IMR-90 (cell line): ENCODE measurements around the gene KCNQ5. TPM values are rescaled to one million over a fixed set of nuclear protein-coding genes. Genes with fewer than 3 reads are reported as not detected.

Experiments
- ATAC-seq: fragments of 200-7000 bp; cut with Tn5 transposase; 2 replicates; pipeline ENCODE4 v1.9.1; 2020; ENCODE audit warnings: low read depth, mild to moderate bottlenecking, moderate library complexity
- BruUV-seq: library from RNA; stranded (reverse); fragments of 400-500 nt; replicated peaks from 2 replicates; lab custom pipeline; 2021; lab: Mats Ljungman, UMichigan
- CTCF ChIA-PET: fragments of 300-600 bp; formaldehyde crosslinking; extraction: SDS; loops from one replicate; lab custom pipeline; 2021; ENCODE audit warnings: antibody characterized with exemption; lab: Yijun Ruan, JAX
- POLR2A ChIA-PET: fragments of 300-600 bp; sonication (Branson Sonifier 250); formaldehyde crosslinking; loops from one replicate; lab custom pipeline; 2022; ENCODE audit warnings: antibody characterized with exemption; ENCODE audit not compliant: unreplicated experiment; lab: Charles Lee
- DNase-seq: peaks from one replicate; pipeline ENCODE4 v3.0.0; 2013
- H2AFZ ChIP-seq: replicated peaks from 2 replicates; pipeline ENCODE3; 2013; ENCODE audit warnings: low read length, mild to moderate bottlenecking; ENCODE audit not compliant: poor library complexity
- H2AK5ac ChIP-seq: 2 replicates; pipeline ENCODE4 v1.6.1; 2013; ENCODE audit warnings: low read depth, low read length, inconsistent platforms
- H2AK9ac ChIP-seq: replicated peaks from 2 replicates; pipeline ENCODE3; 2013; ENCODE audit warnings: mild to moderate bottlenecking, low read depth, low read length, moderate library complexity; ENCODE audit not compliant: poor library complexity
- H2BK120ac ChIP-seq: 2 replicates; pipeline ENCODE4 v1.6.1; 2013; ENCODE audit warnings: low read depth, low read length, inconsistent platforms
- H2BK15ac ChIP-seq: 3 replicates; pipeline ENCODE4 v1.6.1; 2013; ENCODE audit warnings: low read depth, low read length, inconsistent platforms
- H2BK20ac ChIP-seq: 2 replicates; pipeline ENCODE4 v1.6.1; 2013; ENCODE audit warnings: low read depth, mild to moderate bottlenecking, inconsistent platforms, low read length, moderate library complexity
- H2BK5ac ChIP-seq: 2 replicates; pipeline ENCODE4 v1.6.1; 2013; ENCODE audit warnings: mild to moderate bottlenecking, low read depth, low read length, inconsistent platforms; ENCODE audit not compliant: poor library complexity, severe bottlenecking
- H3K14ac ChIP-seq: replicated peaks from 2 replicates; pipeline ENCODE4 v1.6.1; 2013; ENCODE audit warnings: low read depth, low read length, inconsistent platforms
- H3K18ac ChIP-seq: 2 replicates; pipeline ENCODE4 v1.6.1; 2013; ENCODE audit warnings: low read depth, low read length, control low read depth
- H3K23ac ChIP-seq: 2 replicates; pipeline ENCODE4 v1.6.1; 2013; ENCODE audit warnings: low read depth, low read length, inconsistent platforms
- H3K27ac ChIP-seq: 2 replicates; pipeline ENCODE4 v1.5.1; 2013; ENCODE audit warnings: mild to moderate bottlenecking, control low read depth, low read length; ENCODE audit not compliant: insufficient read depth
- H3K27me3 ChIP-seq: 2 replicates; pipeline ENCODE4 v1.6.1; 2013; ENCODE audit warnings: low read length; ENCODE audit not compliant: control insufficient read depth, insufficient read depth
- H3K36me3 ChIP-seq: 2 replicates; pipeline ENCODE4 v1.6.1; 2013; ENCODE audit warnings: low read length, mixed read lengths; ENCODE audit not compliant: control insufficient read depth, insufficient read depth
- H3K4ac ChIP-seq: 2 replicates; pipeline ENCODE4 v1.6.1; 2013; ENCODE audit warnings: low read depth, low read length, inconsistent platforms
- H3K4me1 ChIP-seq: 2 replicates; pipeline ENCODE4 v1.6.1; 2013; ENCODE audit warnings: low read length, mixed read lengths; ENCODE audit not compliant: control insufficient read depth, insufficient read depth
- H3K4me2 ChIP-seq: 2 replicates; pipeline ENCODE4 v1.6.1; 2013; ENCODE audit warnings: low read depth, mild to moderate bottlenecking, control low read depth, low read length, moderate library complexity
- H3K4me3 ChIP-seq: 2 replicates; pipeline ENCODE4 v1.5.1; 2013; ENCODE audit warnings: low read depth, mild to moderate bottlenecking, control low read depth, low read length, moderate library complexity; ENCODE audit not compliant: insufficient read depth
- H3K56ac ChIP-seq: 2 replicates; pipeline ENCODE4 v1.6.1; 2013; ENCODE audit warnings: low read length, inconsistent platforms; ENCODE audit not compliant: insufficient read depth; ENCODE audit errors: extremely low read depth
- H3K79me1 ChIP-seq, 2 experiments: 2 replicates each; pipeline ENCODE4 v1.6.1; 2013; ENCODE audit warnings: low read length in 2 of 2, inconsistent platforms in 1 of 2, low read depth in 1 of 2
- H3K9ac ChIP-seq: 2 replicates; pipeline ENCODE4 v1.6.1; 2013; ENCODE audit warnings: low read depth, low read length, control low read depth
- H3K9me1 ChIP-seq: 2 replicates; pipeline ENCODE4 v1.6.1; 2013; ENCODE audit warnings: low read length, inconsistent platforms; ENCODE audit not compliant: insufficient read depth
- H3K9me3 ChIP-seq: 2 replicates; pipeline ENCODE4 v1.6.1; 2013; ENCODE audit warnings: low read length; ENCODE audit not compliant: control insufficient read depth, insufficient read depth
- H4K20me1 ChIP-seq: 2 replicates; pipeline ENCODE4 v1.6.1; 2013; ENCODE audit warnings: low read length, inconsistent platforms; ENCODE audit not compliant: insufficient read depth
- H4K5ac ChIP-seq: 2 replicates; pipeline ENCODE4 v1.6.1; 2013; ENCODE audit warnings: mild to moderate bottlenecking, low read depth, low read length, control low read depth
- H4K8ac ChIP-seq, 2 experiments: 2 replicates each; pipeline ENCODE4 v1.6.1; 2013; ENCODE audit warnings: low read depth in 2 of 2, low read length in 2 of 2, control low read depth in 1 of 2, inconsistent platforms in 1 of 2
- H4K91ac ChIP-seq: 2 replicates; pipeline ENCODE4 v1.6.1; 2013; ENCODE audit warnings: low read depth, low read length, inconsistent platforms; ENCODE audit not compliant: insufficient read depth
- BHLHE40 ChIP-seq: fragments of 150-350 bp; IDR thresholded peaks from 2 replicates; pipeline ENCODE4 v1.6.1; 2016; ENCODE audit warnings: mild to moderate bottlenecking, low read depth, low read length
- CEBPB ChIP-seq: IDR thresholded peaks from 2 replicates; pipeline ENCODE4 v1.6.1; 2012; ENCODE audit warnings: low read depth, low read length, improper control_type of control experiment
- CTCF ChIP-seq: conservative IDR thresholded peaks from 2 replicates; pipeline ENCODE4 v1.5.1; 2012; ENCODE audit warnings: mild to moderate bottlenecking, low read depth, low read length, improper control_type of control experiment
- ELK1 ChIP-seq: fragments of 150-350 bp; IDR thresholded peaks from 2 replicates; pipeline ENCODE4 v1.6.1; 2016; ENCODE audit warnings: low read depth, mild to moderate bottlenecking, low read length, moderate library complexity, borderline replicate concordance
- FOS ChIP-seq: fragments of 150-350 bp; IDR thresholded peaks from 2 replicates; pipeline ENCODE4 v1.6.1; 2016; ENCODE audit warnings: low read depth, low read length
- MAZ ChIP-seq: IDR thresholded peaks from 2 replicates; pipeline ENCODE4 v1.6.1; 2012; ENCODE audit warnings: low read depth, mild to moderate bottlenecking, low read length, improper control_type of control experiment, moderate library complexity, borderline replicate concordance
- NFE2L2 ChIP-seq: fragments of 150-350 bp; IDR thresholded peaks from 2 replicates; pipeline ENCODE4 v1.6.1; 2016; ENCODE audit warnings: low read depth, mild to moderate bottlenecking, low read length
- POLR2A ChIP-seq: IDR thresholded peaks from 2 replicates; pipeline ENCODE4 v1.6.1; 2012; ENCODE audit warnings: mild to moderate bottlenecking, low read depth, low read length
- RCOR1 ChIP-seq: IDR thresholded peaks from 2 replicates; pipeline ENCODE4 v1.6.1; 2012; ENCODE audit warnings: mild to moderate bottlenecking, low read length, improper control_type of control experiment; ENCODE audit not compliant: insufficient replicate concordance
- RFX5 ChIP-seq: IDR thresholded peaks from 2 replicates; pipeline ENCODE4 v1.8.0; 2012; ENCODE audit warnings: low read depth, mild to moderate bottlenecking, low read length, moderate library complexity
- SMC3 ChIP-seq: fragments of 150-350 bp; IDR thresholded peaks from 2 replicates; pipeline ENCODE4 v1.6.1; 2016; ENCODE audit warnings: low read depth, mild to moderate bottlenecking, antibody characterized with exemption, low read length, moderate library complexity
- USF2 ChIP-seq: fragments of 150-350 bp; IDR thresholded peaks from 2 replicates; pipeline ENCODE4 v1.6.1; 2017; ENCODE audit warnings: mild to moderate bottlenecking, antibody characterized with exemption, low read length, low read depth
- WGBS, 2 experiments: methylation state at CpG; one replicate each; pipeline versions ENCODE4 v1.1.5 to v1.1.7; 2013; ENCODE audit warnings: missing lambda C conversion rate in 2 of 2; ENCODE audit not compliant: insufficient read length in 1 of 2; ENCODE audit errors: extremely low coverage in 2 of 2; 5-methylcytosine and 5-hydroxymethylcytosine counted together
- dilution Hi-C: fragments of 300-500 bp; cut with HindIII; formaldehyde crosslinking; loops from one replicate; pipeline ENCODE4 v1.14.3; 2018; ENCODE audit warnings: low sequenced_read_pairs; ENCODE audit not compliant: unreplicated experiment
- in situ Hi-C: fragments of 300-500 bp; cut with MboI; formaldehyde crosslinking; loops from 3 replicates; pipeline ENCODE4 v1.14.3; 2019; ENCODE audit warnings: low sequenced_read_pairs, inconsistent platforms, mixed read lengths
- intact Hi-C: fragments of 100-400 bp; cut with micrococcal nuclease; formaldehyde crosslinking; loops from 2 replicates; pipeline ENCODE4 v1.10.0; 2022
- polyA plus RNA-seq, 3 experiments: library from polyadenylated mRNA; depleted of rRNA; stranded (reverse); fragments of >200 nt; gene quantifications; 2 replicates each; pipeline ENCODE4 v1.2.3, GENCODE V29; 2012; ENCODE audit warnings: low replicate concordance in 1 of 3
- total RNA-seq: library from RNA; depleted of rRNA; stranded (reverse); fragments of >200 nt; gene quantifications from 2 replicates; pipeline ENCODE4 v1.2.3, GENCODE V29; 2012

The KCNQ5 gene
- total and polyA plus RNA-seq, 2 of the 4 experiments (the other 2 are of a cell fraction), result 0.75 to 1.3 TPM

GRCh38 chr6:73152556-73152955, 530.7 kb downstream of the KCNQ5 start:
- ChIA-PET CTCF (interaction anchor here (0.7 to 1.4 kb wide), 3 partner anchors 21 to 721 kb away, joined by 3 to 5 read pairs (median 4); no protein-coding TSS in a partner anchor), POLR2A (no interaction called here)
- no peak overlapping the region for H2AK5ac ChIP-seq
- H3K18ac ChIP-seq, result no peak overlapping the region
- in situ Hi-C loops, result no loop called here
- H3K79me1 ChIP-seq, result no peaks in the 10 kb centered on the region
- no peak overlapping the region for H2AFZ ChIP-seq
- H4K5ac ChIP-seq, result no peak overlapping the region
- H3K27ac ChIP-seq, result no peak overlapping the region
- no peak overlapping the region for H3K4me2 ChIP-seq
- H3K9me3 ChIP-seq, result no peaks in the 10 kb centered on the region
- H3K56ac ChIP-seq, result no peak overlapping the region
- TF ChIP-seq MAZ (no peak), RCOR1 (no peak), CTCF (no peak), CEBPB (no peak), USF2 (no peak), BHLHE40 (no peak), POLR2A (no peak), FOS (no peak), NFE2L2 (no peak), SMC3 (no peak), ELK1 (no peak), RFX5 (no peak)
- no peak overlapping the region for H2AK9ac ChIP-seq
- H3K9ac ChIP-seq, result no peak overlapping the region
- no peak for DNase-seq
- intact Hi-C loops, result no loop called here
- H3K27me3 ChIP-seq, result no peaks in the 10 kb centered on the region
- no peaks in the 10 kb centered on the region for H4K20me1 ChIP-seq
- no peak overlapping the region for H3K23ac ChIP-seq
- BruUV-seq, result no TSS peak
- no peak overlapping the region for H3K4ac ChIP-seq
- no peak for ATAC-seq
- no peak overlapping the region for H2BK20ac ChIP-seq
- no peak overlapping the region for H2BK120ac ChIP-seq
- peaks cover 2% of the 10 kb centered on the region; the same call in 1 of the 2 replicates for H3K9me1 ChIP-seq
- no peak overlapping the region for H3K4me3 ChIP-seq
- no peak overlapping the region for H3K14ac ChIP-seq
- no peak overlapping the region for H2BK5ac ChIP-seq
- WGBS, 2 experiments, result no CpG with 5 or more reads among the region's 2 CpGs
- no peak overlapping the region for H4K91ac ChIP-seq
- H2BK15ac ChIP-seq, result no peak overlapping the region
- no peaks in the 10 kb centered on the region for H3K4me1 ChIP-seq
- H3K36me3 ChIP-seq, result no peaks in the 10 kb centered on the region
- H4K8ac ChIP-seq, result no peak overlapping the region
- dilution Hi-C loops, result no loop called here
